Liver (tissue), 3 donors: Measurements from ENCODE around the gene SERPINB4.

Experiments used
- FOXA1 ChIP-seq: IDR thresholded peaks from 2 replicates; pipeline ENCODE4 v1.6.1; 2016; ENCODE audit warnings: antibody characterized with exemption
- GABPA ChIP-seq, 2 donors: IDR thresholded peaks in 1 of 2; conservative IDR thresholded peaks in 1 of 2; 2 replicates each; pipeline ENCODE4 v1.6.1; 2016; ENCODE audit warnings: antibody characterized with exemption in 2 of 2, mild to moderate bottlenecking in 1 of 2, moderate library complexity in 1 of 2
- NR2F2 ChIP-seq: IDR thresholded peaks from 2 replicates; pipeline ENCODE4 v1.6.1; 2016; ENCODE audit warnings: antibody characterized with exemption
- RAD21 ChIP-seq, 2 donors: IDR thresholded peaks; 2 replicates each; pipeline ENCODE4 v1.6.1; 2016; ENCODE audit warnings: antibody characterized with exemption in 2 of 2, mild to moderate bottlenecking in 2 of 2
- SP1 ChIP-seq: IDR thresholded peaks from 2 replicates; pipeline ENCODE4 v1.6.1; 2018; ENCODE audit warnings: antibody characterized with exemption, mild to moderate bottlenecking
- TAF1 ChIP-seq: conservative IDR thresholded peaks from 2 replicates; pipeline ENCODE4 v1.6.1; 2016; ENCODE audit warnings: antibody characterized with exemption, mild to moderate bottlenecking
- YY1 ChIP-seq: IDR thresholded peaks from 2 replicates; pipeline ENCODE4 v1.6.1; 2016; ENCODE audit warnings: antibody characterized with exemption, mild to moderate bottlenecking
- TF ChIP-seq, protein P1 (sequence below): fragments of 150-350 bp; IDR thresholded peaks from 2 replicates; pipeline ENCODE4 v1.5.1; 2017; ENCODE audit warnings: improper control_type of control experiment, low read depth, low read length; ENCODE audit not compliant: missing input control
- TF ChIP-seq, protein P2 (sequence below): IDR thresholded peaks from 2 replicates; pipeline ENCODE4 v1.6.1; 2016; ENCODE audit warnings: antibody characterized with exemption, mild to moderate bottlenecking
- TF ChIP-seq, protein P3 (sequence below): IDR thresholded peaks from 2 replicates; pipeline ENCODE4 v1.6.1; 2016; ENCODE audit warnings: antibody characterized with exemption
- TF ChIP-seq, protein P4 (sequence below): IDR thresholded peaks from 2 replicates; pipeline ENCODE4 v1.6.1; 2016; ENCODE audit warnings: antibody characterized with exemption
- donor health status: healthy.
- donor health status: healthy.

DNA sequence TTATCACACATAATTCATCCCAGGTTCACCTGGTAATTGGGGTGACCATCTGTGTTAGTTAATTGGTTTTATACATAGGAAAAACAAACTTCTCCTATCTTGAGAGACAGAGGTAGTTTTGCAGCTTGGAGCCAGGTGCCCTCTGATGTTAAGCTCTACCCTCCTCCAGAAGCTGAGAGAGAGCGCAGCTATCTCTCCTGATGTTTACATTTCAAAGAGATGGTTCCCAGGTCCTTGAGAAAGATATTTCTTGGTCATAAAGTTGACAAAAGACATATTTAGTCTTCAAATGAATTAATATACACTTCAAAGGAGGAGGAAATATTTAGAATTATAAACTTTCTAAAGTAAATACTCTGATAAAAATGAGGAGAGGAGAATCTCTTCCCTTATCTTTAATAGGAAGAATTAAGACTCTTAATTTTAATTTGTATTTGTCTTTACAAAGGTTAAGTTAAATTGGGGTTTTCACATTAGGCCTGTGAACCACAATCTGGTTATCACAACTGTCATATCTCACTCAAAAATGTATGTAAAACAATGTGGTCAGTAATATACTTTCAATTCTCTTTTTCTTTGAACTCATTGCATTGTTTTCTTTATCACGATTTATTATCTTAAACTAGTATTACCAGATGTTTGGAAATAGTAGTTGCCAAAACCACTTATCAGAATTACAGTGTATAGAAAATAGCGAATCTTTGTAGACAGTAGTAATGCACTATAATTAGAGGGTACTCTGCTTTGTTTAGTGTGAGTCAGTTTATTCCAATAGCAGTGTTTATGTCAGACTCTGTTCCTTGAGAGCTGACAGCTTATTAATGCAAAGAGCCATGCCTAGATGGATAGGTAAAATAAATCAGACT, 26.8 kb downstream of the SERPINB4 start:
- TF ChIP-seq, protein P1, sequence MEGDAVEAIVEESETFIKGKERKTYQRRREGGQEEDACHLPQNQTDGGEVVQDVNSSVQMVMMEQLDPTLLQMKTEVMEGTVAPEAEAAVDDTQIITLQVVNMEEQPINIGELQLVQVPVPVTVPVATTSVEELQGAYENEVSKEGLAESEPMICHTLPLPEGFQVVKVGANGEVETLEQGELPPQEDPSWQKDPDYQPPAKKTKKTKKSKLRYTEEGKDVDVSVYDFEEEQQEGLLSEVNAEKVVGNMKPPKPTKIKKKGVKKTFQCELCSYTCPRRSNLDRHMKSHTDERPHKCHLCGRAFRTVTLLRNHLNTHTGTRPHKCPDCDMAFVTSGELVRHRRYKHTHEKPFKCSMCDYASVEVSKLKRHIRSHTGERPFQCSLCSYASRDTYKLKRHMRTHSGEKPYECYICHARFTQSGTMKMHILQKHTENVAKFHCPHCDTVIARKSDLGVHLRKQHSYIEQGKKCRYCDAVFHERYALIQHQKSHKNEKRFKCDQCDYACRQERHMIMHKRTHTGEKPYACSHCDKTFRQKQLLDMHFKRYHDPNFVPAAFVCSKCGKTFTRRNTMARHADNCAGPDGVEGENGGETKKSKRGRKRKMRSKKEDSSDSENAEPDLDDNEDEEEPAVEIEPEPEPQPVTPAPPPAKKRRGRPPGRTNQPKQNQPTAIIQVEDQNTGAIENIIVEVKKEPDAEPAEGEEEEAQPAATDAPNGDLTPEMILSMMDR, result no peak
- TF ChIP-seq NR2F2 (no peak), SP1 (no peak), RAD21 (IDR thresholded peaks at IDR 0.05) (no peak), GABPA (IDR thresholded peaks at IDR 0.05 in 1 of 2, conservative IDR thresholded peaks at IDR 0.05 in 1 of 2) (no peak), YY1 (no peak), TAF1 (no peak), FOXA1 (no peak)
- TF ChIP-seq, protein P2, sequence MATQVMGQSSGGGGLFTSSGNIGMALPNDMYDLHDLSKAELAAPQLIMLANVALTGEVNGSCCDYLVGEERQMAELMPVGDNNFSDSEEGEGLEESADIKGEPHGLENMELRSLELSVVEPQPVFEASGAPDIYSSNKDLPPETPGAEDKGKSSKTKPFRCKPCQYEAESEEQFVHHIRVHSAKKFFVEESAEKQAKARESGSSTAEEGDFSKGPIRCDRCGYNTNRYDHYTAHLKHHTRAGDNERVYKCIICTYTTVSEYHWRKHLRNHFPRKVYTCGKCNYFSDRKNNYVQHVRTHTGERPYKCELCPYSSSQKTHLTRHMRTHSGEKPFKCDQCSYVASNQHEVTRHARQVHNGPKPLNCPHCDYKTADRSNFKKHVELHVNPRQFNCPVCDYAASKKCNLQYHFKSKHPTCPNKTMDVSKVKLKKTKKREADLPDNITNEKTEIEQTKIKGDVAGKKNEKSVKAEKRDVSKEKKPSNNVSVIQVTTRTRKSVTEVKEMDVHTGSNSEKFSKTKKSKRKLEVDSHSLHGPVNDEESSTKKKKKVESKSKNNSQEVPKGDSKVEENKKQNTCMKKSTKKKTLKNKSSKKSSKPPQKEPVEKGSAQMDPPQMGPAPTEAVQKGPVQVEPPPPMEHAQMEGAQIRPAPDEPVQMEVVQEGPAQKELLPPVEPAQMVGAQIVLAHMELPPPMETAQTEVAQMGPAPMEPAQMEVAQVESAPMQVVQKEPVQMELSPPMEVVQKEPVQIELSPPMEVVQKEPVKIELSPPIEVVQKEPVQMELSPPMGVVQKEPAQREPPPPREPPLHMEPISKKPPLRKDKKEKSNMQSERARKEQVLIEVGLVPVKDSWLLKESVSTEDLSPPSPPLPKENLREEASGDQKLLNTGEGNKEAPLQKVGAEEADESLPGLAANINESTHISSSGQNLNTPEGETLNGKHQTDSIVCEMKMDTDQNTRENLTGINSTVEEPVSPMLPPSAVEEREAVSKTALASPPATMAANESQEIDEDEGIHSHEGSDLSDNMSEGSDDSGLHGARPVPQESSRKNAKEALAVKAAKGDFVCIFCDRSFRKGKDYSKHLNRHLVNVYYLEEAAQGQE, result no peak
- TF ChIP-seq, protein P3, sequence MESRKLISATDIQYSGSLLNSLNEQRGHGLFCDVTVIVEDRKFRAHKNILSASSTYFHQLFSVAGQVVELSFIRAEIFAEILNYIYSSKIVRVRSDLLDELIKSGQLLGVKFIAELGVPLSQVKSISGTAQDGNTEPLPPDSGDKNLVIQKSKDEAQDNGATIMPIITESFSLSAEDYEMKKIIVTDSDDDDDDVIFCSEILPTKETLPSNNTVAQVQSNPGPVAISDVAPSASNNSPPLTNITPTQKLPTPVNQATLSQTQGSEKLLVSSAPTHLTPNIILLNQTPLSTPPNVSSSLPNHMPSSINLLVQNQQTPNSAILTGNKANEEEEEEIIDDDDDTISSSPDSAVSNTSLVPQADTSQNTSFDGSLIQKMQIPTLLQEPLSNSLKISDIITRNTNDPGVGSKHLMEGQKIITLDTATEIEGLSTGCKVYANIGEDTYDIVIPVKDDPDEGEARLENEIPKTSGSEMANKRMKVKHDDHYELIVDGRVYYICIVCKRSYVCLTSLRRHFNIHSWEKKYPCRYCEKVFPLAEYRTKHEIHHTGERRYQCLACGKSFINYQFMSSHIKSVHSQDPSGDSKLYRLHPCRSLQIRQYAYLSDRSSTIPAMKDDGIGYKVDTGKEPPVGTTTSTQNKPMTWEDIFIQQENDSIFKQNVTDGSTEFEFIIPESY, result no peak
- TF ChIP-seq, protein P4, sequence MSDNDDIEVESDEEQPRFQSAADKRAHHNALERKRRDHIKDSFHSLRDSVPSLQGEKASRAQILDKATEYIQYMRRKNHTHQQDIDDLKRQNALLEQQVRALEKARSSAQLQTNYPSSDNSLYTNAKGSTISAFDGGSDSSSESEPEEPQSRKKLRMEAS, result no peak
